CD4-positive, alpha-beta T cell treated with Interleukin-1 beta for 1 hour (primary cell): ENCODE data around the gene UTF1.

Experiments
- DNase-seq, 2 donors: peaks; one replicate each; pipeline ENCODE4 v3.0.0-alpha.2; 2020 to 2022

Gene UTF1, protein sequence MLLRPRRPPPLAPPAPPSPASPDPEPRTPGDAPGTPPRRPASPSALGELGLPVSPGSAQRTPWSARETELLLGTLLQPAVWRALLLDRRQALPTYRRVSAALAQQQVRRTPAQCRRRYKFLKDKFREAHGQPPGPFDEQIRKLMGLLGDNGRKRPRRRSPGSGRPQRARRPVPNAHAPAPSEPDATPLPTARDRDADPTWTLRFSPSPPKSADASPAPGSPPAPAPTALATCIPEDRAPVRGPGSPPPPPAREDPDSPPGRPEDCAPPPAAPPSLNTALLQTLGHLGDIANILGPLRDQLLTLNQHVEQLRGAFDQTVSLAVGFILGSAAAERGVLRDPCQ

DNA sequence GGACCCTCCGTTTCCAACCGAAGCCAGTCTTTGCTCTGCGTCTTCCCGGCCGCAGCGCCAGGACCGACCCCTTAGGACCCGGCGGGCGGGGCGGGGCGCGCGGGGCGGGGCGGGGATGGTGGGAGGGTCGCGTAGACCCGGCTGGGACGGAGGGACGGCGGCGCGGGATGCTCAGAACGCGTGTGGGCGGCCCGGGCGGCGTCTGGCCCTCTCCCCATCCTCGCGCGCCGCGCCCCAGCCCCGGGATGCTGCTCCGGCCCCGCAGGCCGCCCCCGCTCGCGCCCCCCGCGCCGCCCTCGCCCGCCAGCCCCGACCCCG is at the start of gene UTF1:
UTF1 (plus strand) TSS at position 174 of the 318 bp plus-strand sequence; CDS start at position 246, 72 bp downstream.
- DNase-seq = no peak

DNA sequence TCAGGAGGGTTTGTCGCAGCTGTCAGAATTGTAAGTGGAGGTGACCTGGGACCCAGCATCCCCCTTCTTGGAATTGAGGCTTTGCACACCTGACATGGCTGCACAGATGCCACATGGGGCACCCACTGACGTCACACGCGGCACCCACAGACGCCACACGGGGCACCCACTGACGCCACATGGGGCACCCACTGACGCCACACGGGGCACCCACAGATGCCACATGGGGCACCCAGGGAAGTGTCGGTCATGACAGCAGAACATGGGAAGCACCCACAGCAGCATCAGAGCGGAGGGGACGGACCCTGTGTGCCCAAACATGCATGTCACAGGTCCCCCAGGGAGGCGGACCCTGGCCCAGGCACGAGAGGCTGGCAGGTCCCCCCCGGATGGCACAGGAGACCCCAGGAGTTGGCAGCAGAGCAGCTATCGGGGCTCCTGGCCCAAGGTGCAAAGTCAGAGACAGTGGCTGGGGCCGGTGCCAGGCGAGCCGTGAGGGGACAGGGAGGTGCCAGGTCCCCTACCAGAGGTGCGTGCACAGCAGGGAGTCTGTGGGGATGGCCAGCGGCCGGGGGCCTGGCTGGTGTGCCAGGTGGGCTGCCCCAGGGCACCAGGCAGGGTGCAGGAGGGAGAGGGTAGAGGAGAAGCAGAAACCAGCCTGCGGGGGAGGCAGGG is 48.9 kb upstream of the UTF1 start:
- DNase-seq = no peak

DNA sequence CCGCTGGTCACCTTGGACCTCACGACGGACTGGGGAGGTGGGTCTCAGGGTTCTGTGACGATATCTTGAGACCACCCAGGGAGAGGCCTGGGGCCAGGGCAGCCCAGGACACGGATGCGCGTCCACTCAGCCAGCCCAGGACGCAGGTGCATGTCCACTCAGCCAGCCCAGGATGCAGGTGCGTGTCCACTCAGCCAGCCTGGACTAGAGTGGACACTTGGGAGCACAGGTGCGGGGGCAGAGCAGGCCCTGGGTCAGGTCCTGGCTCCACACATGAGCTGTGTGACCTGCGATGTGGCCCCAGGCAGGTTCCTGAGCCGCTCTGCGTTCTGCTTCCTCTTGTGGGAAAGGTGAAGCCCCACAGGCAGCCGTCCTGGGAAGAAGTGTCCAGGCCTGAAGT is 47.8 kb upstream of the UTF1 start:
- DNase-seq = no peak

DNA sequence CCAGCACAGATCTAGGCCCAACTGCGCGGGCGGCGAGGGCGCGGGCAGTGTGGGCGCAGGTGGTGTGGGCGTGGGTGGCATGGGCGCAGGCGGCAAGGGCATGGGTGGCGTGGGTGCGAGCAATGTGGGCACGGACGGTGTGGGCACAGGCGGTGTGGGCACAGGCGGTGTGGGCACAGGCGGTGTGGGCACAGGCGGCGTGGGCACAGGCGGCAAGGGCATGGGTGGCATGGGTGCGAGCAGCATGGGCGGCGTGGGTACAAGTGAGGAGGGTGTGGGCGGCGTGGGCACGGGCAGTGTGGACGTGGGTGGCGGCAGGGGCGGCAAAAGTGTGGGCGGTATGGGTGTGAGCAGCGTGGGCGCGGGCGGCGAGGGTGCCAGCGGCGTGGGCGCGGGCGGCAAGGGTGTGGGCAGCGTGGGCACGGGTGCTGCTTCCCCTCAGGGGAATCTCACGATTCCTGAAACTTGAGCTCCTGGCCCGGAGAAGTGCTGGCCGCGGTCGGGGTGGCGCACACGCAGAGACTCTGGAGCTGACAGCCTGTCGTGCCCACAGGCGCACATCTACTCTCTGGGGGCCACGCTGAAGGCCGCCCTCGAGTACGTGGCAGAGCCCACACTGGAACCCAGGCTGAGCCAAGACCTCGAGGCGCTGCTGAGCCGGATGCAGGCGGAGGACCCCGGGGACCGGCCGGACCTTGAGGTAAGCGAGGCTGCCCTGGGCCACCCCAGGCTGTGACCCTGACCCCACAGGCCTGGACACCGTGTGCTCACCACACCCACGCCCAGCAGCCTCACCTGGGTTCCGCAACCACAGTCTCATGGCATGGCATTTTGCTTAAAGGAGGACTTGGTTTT is 47.0 kb upstream of the UTF1 start:
- DNase-seq = no peak

DNA sequence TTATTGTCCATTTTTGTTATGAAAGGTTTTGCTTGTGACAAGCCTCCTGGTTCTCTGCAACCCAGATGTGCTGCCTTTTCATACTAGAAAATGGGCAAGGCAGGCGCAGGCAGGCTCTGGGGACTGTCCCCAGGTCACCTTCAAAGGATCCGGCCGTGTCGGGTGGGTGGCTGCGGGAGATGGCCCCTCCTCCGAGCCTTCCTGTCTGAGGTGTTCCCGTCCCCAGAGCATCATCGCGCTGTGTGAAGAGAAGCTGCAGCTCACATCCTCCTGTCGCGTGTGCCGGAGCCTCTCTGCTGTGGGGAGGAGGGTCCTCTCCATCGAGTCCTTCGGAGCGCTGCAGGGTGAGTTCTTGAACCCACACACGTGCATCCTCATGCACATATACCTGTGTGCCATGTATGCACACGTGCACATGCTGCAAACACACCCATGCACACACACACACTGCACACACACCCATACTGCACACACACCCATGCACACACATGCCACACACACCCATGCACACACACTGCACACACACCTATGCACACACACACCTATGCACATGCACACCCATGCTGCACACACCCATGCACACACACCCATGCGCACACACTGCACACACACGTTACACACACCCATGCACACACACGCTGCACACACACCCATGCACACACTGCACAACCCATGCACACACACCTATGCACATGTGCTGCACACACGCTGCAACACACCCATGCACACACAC is 46.2 kb upstream of the UTF1 start:
- DNase-seq = no peak

DNA sequence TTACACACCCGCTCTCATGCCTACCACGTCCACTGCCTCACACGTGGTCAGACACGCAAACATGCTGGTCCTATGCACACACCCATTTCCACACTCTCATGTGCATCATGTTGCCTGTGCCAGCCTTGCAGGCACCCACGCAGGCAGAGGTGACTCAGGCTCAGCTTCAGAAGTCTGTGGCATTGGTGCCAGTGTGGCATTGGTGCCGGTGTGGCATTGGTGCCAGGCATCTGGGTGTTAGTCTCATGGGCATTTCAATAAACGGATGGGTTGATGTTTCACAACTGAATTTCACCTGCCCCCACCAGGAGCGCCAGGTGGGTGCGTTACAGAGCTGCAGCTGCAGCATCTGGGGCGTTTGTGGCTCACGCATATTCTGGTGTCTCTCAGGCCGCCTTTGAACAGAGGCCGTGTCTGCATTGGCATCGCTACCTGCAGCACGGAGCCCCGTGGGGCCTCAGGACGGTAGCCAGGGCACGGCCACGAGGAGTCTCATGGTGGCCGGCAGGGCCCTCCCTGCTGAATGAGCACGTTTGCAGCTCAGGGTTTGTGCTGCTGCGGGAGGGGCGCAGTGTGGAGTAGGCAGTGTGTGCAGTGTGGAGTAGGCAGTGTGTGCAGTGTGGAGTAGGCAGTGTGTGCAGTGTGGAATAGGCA is 45.3 kb upstream of the UTF1 start:
- no peak for DNase-seq

DNA sequence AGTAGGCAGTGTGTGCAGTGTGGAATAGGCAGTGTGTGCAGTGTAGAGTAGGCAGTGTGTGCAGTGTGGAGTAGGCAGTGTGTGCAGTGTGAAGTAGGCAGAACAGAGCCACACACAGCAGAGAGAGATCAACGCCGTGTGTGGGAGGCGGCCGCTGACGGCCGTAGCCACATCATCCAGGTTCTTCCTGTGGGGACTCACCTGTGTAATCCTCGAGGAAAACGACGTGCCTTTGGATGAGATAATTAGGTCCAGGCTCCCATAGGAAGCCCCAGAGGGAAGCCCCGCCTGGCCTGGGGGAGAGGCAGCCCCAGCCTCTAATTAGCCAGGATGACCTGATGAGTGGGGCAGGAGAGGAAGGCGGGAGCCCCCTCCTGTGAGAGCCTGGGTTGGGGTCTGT is 44.6 kb upstream of the UTF1 start:
- no peak for DNase-seq

DNA sequence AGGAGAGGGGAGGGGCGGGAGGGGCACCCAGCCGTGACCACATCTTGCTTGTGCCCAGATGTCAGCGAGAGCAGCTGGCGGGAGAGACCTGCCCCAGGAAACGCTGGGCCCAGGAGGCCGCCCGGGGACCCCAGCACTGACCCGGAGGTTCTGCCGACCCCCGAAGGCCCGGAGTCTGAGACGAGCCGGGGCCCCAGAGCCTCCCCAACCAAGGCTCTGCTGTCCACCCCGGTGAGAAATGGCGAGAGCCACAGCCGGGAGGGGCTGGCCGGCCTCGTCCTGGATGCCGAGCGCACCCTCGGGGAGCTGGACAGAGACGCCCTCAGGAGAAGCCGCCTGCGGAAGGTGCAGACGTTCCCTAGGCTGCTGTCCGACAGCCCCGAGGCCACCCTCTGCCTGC is 44.1 kb upstream of the UTF1 start:
- DNase-seq = no peak

DNA sequence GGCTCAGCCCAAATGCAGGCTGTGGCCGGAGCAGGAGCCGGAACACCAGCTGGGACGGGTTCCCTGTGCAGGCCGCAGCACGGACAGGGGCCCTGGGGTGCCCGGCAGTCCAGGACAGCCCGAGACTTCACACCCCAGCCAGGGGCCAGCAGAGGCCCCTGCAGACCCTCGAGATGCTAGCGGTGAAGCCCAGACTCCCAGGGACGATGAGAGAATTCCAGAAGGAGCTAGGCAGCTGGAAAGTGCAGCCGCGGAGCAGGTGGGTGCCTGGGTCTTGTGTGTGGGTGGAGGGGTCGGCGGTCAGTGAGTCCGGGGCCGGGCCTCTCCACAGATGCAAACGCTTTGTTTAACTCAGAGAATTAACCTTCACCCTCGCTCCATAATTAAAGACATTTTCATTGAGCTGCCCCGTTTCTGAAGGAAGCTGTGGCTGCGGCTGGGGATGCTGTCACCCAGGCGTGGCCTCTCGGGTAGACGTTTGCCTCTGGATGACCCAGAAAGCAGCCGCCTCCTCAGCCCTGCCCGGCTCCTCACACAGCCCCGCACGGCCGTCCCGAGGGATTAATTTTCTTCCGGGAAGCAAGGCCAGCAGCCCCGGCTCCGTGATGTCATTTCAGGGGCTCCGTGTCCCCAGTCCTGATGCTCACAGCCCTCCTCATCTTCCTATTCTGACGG is 43.5 kb upstream of the UTF1 start:
- DNase-seq = no peak

DNA sequence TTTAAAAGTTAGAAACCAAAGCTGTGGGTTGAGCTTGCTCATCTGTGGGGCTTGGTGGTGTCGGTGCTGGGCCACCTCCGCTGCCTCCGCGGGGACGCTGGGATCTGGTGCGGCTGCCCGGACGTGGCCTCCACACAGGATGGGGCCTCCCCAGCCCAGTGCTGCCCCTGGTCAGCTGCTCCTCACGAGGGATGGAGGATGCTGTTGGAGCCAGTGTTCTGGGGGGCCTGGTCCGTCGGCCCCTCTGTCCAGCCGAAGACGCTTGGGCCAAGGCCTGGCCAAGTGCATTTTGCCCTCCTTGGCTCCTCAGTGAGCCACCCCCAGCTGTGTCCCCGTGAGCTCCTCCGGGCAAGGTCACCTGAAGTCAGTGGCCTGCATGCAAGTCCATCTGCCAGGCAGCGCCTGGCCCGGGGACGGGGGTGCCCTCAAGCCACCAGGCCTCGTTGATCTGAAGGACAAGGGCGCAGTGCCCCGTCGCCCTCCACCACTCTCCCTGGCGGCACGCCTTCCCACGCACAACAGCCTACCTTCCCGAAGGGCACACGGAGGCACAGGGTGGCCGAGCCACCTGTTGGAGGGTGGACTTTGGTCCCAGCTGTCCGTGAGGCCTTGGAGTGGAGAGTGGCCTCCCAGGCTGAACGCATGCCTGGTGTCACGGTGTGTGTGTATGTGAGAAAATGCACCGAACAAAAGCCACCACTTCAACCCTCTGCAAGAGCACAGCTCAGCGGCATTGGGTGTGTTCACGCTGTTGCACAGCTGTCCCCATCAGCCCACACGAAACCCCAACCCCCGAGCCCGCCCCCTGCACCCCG is 42.7 kb upstream of the UTF1 start:
- no peak for DNase-seq

DNA sequence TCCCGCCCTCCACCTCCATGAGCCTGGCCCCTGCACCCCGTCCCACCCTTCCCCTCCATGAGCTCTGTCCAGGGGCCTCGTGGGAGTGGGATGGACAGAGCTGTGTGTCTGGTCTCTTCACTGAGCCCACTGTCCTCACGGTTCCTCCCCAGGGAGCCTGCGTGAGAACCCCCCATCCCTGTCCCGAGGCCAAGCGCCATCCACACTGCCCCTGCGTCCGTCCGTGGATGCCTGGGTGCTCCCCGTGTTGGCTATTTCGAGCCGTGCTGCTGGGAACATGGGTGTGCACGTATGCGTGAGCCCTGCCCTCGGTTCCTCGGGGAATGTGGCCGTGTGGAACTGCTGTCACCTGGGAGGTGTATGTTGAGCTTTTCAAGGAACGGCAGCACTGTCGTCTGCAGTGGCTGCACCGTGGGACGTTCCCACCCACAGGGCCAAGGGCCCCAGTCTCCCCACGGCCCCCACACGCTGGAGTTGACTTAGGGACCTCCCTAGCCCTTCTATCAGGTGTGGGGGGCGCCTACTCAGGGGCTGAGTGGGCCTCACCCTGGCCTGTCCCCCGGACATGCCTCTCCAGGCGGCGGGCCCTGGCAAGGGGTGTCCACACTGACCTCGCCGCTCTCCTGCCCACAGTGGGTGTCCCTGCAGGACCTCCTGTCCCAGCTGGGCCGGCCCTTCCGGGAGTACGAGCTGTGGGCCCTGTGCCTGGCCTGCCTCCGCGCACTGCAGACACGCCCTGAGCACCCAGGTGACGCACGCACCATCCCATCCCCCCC is 41.9 kb upstream of the UTF1 start:
- DNase-seq = no peak

DNA sequence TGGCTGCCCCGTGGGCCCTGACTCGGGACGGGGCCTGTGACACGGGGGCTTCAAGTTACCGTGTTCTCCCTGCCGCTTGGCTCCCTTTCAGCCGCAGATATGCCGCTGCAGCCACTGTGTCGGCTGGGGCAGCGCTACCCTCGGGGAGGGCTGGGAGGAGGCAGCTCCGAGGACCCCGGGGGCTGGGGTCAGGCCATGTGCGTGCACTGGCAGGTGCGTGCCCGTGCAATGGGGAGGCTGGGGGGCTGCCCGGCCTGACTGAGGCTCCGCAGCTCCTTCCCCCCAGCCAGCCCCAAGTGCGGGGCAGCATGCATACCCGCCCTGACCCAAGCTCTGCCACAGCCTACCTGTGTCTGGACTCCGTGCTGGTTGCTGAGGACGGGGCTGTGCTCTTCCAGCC is 40.8 kb upstream of the UTF1 start:
- DNase-seq = no peak

DNA sequence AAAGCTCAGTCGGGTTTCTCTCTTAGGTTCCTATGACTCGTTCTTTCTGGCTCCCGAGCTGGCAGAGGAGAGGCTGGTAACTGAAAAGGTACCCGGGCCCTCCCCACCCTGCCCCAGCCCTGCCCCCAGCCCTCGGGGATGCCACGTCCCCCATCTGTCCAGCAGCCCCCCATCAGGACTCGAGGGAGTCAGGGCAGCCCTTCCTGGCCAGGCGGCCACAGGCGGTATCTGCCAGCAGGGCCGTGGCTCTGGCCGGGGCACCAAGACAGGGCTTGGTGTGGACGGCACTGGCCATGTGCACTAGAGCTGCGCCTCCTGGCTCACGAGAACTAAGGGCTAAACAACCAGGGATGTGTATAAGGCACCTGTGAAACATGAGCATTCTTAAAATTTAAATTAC is 40.3 kb upstream of the UTF1 start:
- DNase-seq = no peak

DNA sequence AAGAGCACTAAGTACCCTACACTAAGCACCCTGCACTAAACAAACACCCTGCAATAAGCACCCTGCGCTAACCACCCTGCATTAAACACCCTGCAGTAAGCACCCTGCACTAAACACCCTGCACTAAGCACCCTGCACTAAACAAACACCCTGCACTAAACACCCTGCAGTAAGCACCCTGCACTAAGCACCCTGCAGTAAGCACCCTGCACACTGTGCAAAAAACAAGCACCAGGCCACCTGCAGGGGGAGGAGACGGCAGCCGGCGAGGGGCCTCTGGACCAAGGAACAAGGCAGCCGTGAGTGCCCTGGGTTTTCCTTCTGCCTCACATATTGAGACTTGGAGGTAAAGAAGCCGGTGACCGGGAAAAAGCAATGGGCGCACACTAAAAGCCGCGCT is 39.8 kb upstream of the UTF1 start:
- no peak for DNase-seq

DNA sequence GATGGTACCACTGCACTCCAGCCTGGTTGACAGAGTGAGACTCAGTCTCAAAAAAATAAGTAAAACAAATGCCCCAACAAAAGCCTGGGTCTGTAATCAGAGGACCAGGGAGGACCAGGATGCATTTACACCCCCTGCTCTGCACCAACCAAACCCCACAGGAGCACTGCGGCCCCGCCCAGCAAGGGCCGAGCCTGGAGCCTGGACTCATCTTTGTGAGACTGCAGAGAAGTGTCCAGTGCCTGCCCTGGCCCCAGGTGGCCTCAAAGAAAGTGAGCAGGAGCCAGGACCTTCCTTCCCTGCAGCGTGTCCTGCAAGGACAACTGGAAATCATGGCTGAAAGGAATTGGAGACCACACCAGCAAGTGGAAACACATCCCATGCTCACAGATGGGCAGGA is 38.4 kb upstream of the UTF1 start:
- no peak for DNase-seq

DNA sequence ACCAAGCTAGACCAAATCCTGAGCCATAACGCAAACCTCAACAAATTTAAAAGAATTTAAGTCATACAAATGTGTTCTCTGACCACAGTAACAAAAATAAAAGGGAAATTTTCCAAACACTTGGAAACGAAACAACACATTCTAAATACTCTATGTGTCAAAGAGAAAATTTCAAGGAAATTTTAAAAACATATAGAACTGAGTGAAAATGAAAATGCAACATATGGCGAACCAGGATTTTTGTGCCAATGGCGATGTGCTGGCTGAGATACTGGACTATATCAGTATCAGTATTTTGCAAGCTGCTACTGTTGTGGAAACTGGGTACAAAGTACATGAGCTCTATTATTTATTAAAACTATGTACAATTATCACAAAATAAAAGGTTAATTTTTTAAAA is 35.9 kb upstream of the UTF1 start:
- no peak for DNase-seq

DNA sequence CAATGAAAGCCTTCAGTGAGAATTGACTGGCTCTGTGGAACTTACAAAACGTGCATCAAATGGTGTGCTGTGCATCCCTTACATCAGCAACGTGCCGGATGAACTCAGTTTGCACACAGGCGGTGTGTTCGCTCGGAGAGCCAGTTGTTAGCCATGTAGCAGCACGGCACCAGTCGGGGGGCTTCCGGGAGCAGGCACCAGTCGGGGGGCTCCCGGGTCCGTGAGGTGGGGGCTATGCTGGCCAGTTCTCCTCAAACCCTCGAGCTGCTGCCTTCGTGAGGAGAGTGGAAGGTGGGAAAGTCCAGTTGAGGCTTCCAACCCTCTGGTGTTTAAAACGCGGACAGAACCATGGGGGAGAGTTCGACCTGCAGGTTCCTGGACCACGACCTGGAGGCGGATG is 34.9 kb upstream of the UTF1 start:
- DNase-seq = no peak

DNA sequence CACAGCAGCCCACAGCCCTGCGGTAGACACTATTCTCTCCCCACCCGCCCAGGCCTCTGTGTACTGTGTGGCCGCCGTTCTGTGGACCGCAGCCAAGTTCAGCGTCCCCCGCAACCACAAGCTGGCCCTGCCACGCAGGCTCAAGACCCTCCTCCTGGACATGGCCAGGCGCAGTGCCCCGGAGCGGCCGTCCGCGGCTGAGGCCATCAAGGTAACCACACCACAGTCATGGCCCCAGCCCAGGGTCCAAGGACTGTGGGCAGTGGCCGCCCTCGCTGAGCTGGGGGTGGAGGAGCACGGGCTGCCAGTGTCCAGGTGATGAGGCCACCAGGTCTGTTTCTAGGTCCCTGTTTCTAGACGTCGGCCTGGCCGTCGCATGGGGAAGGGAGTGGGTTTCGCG is 34.4 kb upstream of the UTF1 start:
- no peak for DNase-seq

DNA sequence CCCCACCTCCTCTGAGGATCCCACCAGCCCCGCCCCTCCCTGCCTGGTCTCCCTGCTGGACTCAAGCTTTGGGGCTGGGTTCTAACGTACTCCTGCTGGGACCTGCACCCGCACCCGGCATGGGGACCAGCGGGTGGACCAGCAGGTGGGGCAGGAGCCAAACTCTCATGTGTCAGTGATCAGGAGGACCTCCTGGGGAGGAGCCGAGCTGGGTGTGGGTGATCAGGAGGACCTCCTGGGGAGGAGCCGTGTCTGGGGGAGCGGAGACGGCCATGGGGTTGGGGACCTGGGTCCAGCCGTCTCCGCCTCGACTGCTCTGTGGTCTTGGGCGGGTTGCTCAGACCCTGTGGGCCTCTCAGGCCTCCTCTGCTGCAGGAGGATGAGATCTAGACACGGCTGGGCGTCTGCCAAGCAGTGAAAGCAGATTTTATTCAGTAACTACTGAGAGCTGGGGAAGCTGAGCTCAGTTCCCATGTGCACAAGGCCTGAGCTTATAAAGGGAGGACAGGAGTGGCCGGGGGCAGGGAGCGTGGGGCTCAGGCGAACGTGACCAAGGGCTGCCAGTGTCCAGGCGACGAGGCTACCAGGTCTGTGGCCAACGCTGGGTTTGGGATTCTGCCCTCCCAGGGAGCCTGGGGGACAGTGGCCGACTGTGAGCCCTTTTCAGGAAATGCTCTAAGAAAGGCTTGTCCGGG is 33.6 kb upstream of the UTF1 start:
- no peak for DNase-seq
